ENCODE data around the gene SLC19A1. TPM values are rescaled to one million over a fixed set of nuclear protein-coding genes. Genes with fewer than 3 reads are reported as not detected.

The SLC19A1 gene
- total RNA-seq, 1 donor from 2014 or later = 36.8 TPM

GRCh38 chr21:45572783-45573451 is 30.7 kb upstream of the SLC19A1 start:
- Mint-ChIP-seq H3K27ac (no peak overlapping the region), H3K36me3 (no peaks in the 10 kb centered on the region), H3K4me3 (no peak overlapping the region), H3K9me3 (no peaks in the 10 kb centered on the region), H3K27me3 (ENCODE audit: low read depth) (peaks cover 12% of the 10 kb centered on the region), H3K4me1 (peaks cover 8% of the 10 kb centered on the region)
- DNase-seq (ENCODE audit: low spot score in 2 of 2, unreplicated experiment in 2 of 2) = no peak
- no peak for TF ChIP-seq CTCF (IDR thresholded peaks at IDR 0.05; ENCODE audit: unreplicated experiment)

GRCh38 chr21:45572231-45572630 is 30.0 kb upstream of the SLC19A1 start:
- Mint-ChIP-seq H3K27ac (no peak overlapping the region), H3K36me3 (no peaks in the 10 kb centered on the region), H3K4me1 (peaks cover 8% of the 10 kb centered on the region), H3K4me3 (no peak overlapping the region), H3K9me3 (no peaks in the 10 kb centered on the region), H3K27me3 (ENCODE audit: low read depth) (peaks cover 15% of the 10 kb centered on the region)
- no peak for TF ChIP-seq CTCF (IDR thresholded peaks at IDR 0.05; ENCODE audit: unreplicated experiment)
- no peak for DNase-seq (ENCODE audit: low spot score in 2 of 2, unreplicated experiment in 2 of 2)

GRCh38 chr21:45571641-45572040 is 29.4 kb upstream of the SLC19A1 start:
- Mint-ChIP-seq H3K27ac (no peak overlapping the region), H3K4me3 (no peak overlapping the region), H3K4me1 (peaks cover 8% of the 10 kb centered on the region), H3K36me3 (no peaks in the 10 kb centered on the region), H3K9me3 (no peaks in the 10 kb centered on the region), H3K27me3 (ENCODE audit: low read depth) (peaks cover 20% of the 10 kb centered on the region)
- no peak for TF ChIP-seq CTCF (IDR thresholded peaks at IDR 0.05; ENCODE audit: unreplicated experiment)
- no peak for DNase-seq (ENCODE audit: low spot score in 2 of 2, unreplicated experiment in 2 of 2)

- Mint-ChIP-seq H3K36me3 (no peaks in the 10 kb centered on the region), H3K4me3 (no peak overlapping the region), H3K4me1 (peaks cover 8% of the 10 kb centered on the region), H3K9me3 (no peaks in the 10 kb centered on the region), H3K27me3 (ENCODE audit: low read depth) (peaks cover 19% of the 10 kb centered on the region), H3K27ac (no peak overlapping the region)
- no peak for TF ChIP-seq CTCF (IDR thresholded peaks at IDR 0.05; ENCODE audit: unreplicated experiment)
- no peak for DNase-seq (ENCODE audit: low spot score in 2 of 2, unreplicated experiment in 2 of 2)
These were observed 28.8 kb upstream of the SLC19A1 start for GRCh38 chr21:45570826-45571601.

- no peaks in the 10 kb centered on the region for H3K9me3 Mint-ChIP-seq
- H3K27ac Mint-ChIP-seq = no peak overlapping the region
- no peaks in the 10 kb centered on the region for H3K36me3 Mint-ChIP-seq
- H3K4me3 Mint-ChIP-seq = no peak overlapping the region
- TF ChIP-seq CTCF (IDR thresholded peaks at IDR 0.05; ENCODE audit: unreplicated experiment) = no peak
- no peak for DNase-seq (ENCODE audit: low spot score in 2 of 2, unreplicated experiment in 2 of 2)
- H3K4me1 Mint-ChIP-seq = peaks cover 8% of the 10 kb centered on the region
- H3K27me3 Mint-ChIP-seq (ENCODE audit: low read depth) = peaks cover 21% of the 10 kb centered on the region
These were observed 27.8 kb upstream of the SLC19A1 start for GRCh38 chr21:45570071-45570470.
